Prostate gland (tissue), 2 donors: ENCODE data around the gene LARP6. TPM values are rescaled to one million over a fixed set of nuclear protein-coding genes. Genes with fewer than 3 reads are reported as not detected.

ENCODE experiments used
- DNase-seq: peaks from one replicate; pipeline ENCODE4 v3.0.0-alpha.2; 2019; ENCODE audit warnings: low spot score
- H3K27ac ChIP-seq, 2 donors: fragments of 200-600 bp; sonication (generic); 2 replicates each; pipeline ENCODE4 v1.5.1; 2017 to 2019
- H3K27me3 ChIP-seq: fragments of 200-600 bp; sonication (generic); replicated peaks from 2 replicates; pipeline ENCODE4 v1.5.1; 2019; ENCODE audit not compliant: insufficient read depth
- H3K36me3 ChIP-seq, 2 donors: fragments of 200-600 bp; sonication (generic); 1 replicate in 1 of 2; 2 replicates in 1 of 2; pipeline versions ENCODE4 v1.5.1 to v1.8.1; 2017 to 2019
- H3K4me1 ChIP-seq: fragments of 200-600 bp; sonication (generic); replicated peaks from 2 replicates; pipeline ENCODE4 v1.5.1; 2019
- H3K4me3 ChIP-seq, 2 donors: fragments of 200-600 bp; sonication (generic); 2 replicates each; pipeline ENCODE4 v1.5.1; 2017 to 2019
- H3K9me3 ChIP-seq: fragments of 200-600 bp; sonication (generic); 2 replicates; pipeline ENCODE4 v1.5.1; 2017
- POLR2A ChIP-seq: fragments of 450-650 bp; IDR thresholded peaks from one replicate; pipeline ENCODE4 v1.6.1; 2016; ENCODE audit warnings: antibody characterized with exemption, mild to moderate bottlenecking
- POLR2AphosphoS5 ChIP-seq: sonication (generic); formaldehyde crosslinking; IDR thresholded peaks from one replicate; pipeline ENCODE4 v1.6.1; 2017; ENCODE audit warnings: antibody characterized with exemption
- WGBS: methylation state at CpG from one replicate; pipeline ENCODE4 v1.1.5; 2018; 5-methylcytosine and 5-hydroxymethylcytosine counted together
- intact Hi-C: fragments of 100-400 bp; cut with DNase I; formaldehyde crosslinking; loops from one replicate; pipeline ENCODE4 v1.14.2; 2022
- total RNA-seq, 2 donors: library from RNA; depleted of rRNA; stranded (reverse); fragments of >200 nt; gene quantifications; one replicate each; pipeline ENCODE4 v1.1.0, GENCODE V29; 2016
- TF ChIP-seq, protein P1 (sequence below), 4 experiments: fragments of 200-600 bp in 2 of 4; fragments of 450-650 bp in 2 of 4; sonication (generic) in 2 of 4; IDR thresholded peaks; 1 replicate in 3 of 4; 2 replicates in 1 of 4; pipeline ENCODE4 v1.5.1; 2016 to 2019; ENCODE audit warnings: antibody characterized with exemption in 4 of 4, mild to moderate bottlenecking in 2 of 4, moderate library complexity in 2 of 4

The LARP6 gene
- total RNA-seq, 2 donors from 2014 or later: 24.6 to 43.3 TPM

DNA sequence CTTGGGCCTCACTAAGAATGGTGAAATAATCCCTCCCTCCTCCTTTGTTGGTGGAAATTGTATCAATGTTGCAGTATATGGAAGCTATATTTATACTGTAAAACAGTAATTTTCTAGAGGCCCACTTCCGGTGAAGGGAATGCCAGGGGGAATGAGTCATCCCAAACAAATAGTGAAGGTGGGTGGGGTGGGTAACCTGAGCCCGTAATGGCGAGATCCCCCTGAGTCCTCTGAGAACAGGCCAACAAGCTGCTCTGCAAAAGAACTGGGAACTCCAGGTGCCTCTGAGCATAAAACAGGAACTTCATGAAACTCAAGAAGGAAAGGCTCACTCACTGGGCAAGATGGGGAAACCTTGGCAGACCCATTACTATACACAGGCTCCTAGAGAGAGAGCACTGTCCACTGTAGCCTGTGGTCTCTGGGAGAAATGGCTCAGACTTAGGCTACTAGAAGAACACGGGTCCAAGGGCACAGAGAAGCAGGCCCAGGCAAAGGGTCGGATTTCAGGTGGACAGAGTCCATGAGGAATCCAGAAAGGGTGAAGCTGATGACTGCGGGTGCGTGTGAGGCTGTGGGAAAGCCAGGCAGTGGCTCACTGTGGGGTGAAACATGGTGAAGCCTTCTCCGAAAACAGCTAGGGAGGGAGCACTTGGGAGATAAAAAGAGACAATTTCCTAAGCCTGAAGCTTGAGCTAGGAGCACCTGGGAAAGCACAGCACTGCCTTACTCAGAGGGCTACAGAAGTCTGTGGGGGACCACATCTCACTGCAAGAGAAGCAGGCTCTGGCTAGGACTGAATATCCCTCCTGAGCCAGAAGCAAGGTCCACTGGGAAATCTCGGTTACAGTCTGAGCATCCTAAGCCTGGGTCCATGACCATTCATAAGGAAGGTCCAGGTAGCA lies 19.8 kb downstream of the LARP6 start:
- TF ChIP-seq, protein P1, sequence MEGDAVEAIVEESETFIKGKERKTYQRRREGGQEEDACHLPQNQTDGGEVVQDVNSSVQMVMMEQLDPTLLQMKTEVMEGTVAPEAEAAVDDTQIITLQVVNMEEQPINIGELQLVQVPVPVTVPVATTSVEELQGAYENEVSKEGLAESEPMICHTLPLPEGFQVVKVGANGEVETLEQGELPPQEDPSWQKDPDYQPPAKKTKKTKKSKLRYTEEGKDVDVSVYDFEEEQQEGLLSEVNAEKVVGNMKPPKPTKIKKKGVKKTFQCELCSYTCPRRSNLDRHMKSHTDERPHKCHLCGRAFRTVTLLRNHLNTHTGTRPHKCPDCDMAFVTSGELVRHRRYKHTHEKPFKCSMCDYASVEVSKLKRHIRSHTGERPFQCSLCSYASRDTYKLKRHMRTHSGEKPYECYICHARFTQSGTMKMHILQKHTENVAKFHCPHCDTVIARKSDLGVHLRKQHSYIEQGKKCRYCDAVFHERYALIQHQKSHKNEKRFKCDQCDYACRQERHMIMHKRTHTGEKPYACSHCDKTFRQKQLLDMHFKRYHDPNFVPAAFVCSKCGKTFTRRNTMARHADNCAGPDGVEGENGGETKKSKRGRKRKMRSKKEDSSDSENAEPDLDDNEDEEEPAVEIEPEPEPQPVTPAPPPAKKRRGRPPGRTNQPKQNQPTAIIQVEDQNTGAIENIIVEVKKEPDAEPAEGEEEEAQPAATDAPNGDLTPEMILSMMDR (IDR thresholded peaks at IDR 0.05): no peak
- TF ChIP-seq POLR2AphosphoS5 (peak; percentile 16), POLR2A (no peak)
- Histone ChIP-seq H3K9me3 (no peaks in the 10 kb centered on the region), H3K36me3 (peaks cover 0 to 3% of the 10 kb centered on the region in 2 donors), H3K4me1 (no peaks in the 10 kb centered on the region), H3K27me3 (no peaks in the 10 kb centered on the region), H3K4me3 (no peak overlapping the region), H3K27ac (peak overlapping the region; percentile 25 to 58)
- 44% methylated on average over 9 of the region's 9 CpGs for WGBS
- DNase-seq: no peak
- intact Hi-C loops: no loop called here

- no peaks in the 10 kb centered on the region for H3K9me3 ChIP-seq
- 86% methylated on average over 3 of the region's 3 CpGs for WGBS
- DNase-seq: no peak
- H3K4me3 ChIP-seq: no peak overlapping the region
- H3K27me3 ChIP-seq: no peaks in the 10 kb centered on the region
- peak overlapping the region in 1 of 2 donors; percentile 25 for H3K27ac ChIP-seq
- H3K4me1 ChIP-seq: no peaks in the 10 kb centered on the region
- H3K36me3 ChIP-seq: peaks cover 0 to 3% of the 10 kb centered on the region in 2 donors
- intact Hi-C loops: no loop called here
- TF ChIP-seq, protein P1 (IDR thresholded peaks at IDR 0.05): no peak
- TF ChIP-seq POLR2AphosphoS5 (no peak), POLR2A (no peak)
These were observed 20.5 kb downstream of the LARP6 start for GRCh38 chr15:70833422-70833821.

DNA sequence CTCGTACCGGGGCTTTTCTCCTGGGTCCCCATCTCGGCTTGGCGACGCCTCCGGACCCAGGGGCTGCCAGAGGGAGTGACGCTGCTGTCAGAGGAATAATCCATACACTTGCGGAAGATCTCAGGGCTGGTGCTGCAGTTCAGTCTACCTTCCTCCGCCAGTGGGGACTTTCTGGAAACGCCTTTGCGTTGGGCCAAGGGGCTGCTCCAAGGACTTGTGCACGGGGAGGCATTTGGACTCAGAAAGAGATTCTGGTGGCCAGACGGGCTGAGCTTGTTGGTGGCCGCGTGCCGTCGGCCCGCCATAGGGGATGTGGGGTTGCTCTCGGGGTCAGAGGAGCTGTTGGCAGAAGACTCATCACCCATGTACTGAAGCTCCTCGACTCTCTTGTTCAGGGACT lies 21.8 kb downstream of the LARP6 start:
- intact Hi-C loops: no loop called here
- Histone ChIP-seq H3K4me3 (no peak overlapping the region), H3K27ac (no peak overlapping the region), H3K36me3 (peaks cover 0 to 3% of the 10 kb centered on the region in 2 donors), H3K27me3 (no peaks in the 10 kb centered on the region), H3K4me1 (no peaks in the 10 kb centered on the region), H3K9me3 (no peaks in the 10 kb centered on the region)
- DNase-seq: no peak
- no peak for TF ChIP-seq POLR2AphosphoS5
- TF ChIP-seq, protein P1 (IDR thresholded peaks at IDR 0.05): no peak
- no peak for TF ChIP-seq POLR2A
- 97% methylated on average over 20 of the region's 20 CpGs for WGBS

- DNase-seq: no peak
- Histone ChIP-seq H3K9me3 (no peaks in the 10 kb centered on the region), H3K27ac (no peak overlapping the region), H3K4me1 (no peaks in the 10 kb centered on the region), H3K36me3 (peaks cover 0 to 3% of the 10 kb centered on the region in 2 donors), H3K27me3 (no peaks in the 10 kb centered on the region), H3K4me3 (no peak overlapping the region)
- TF ChIP-seq, protein P1 (IDR thresholded peaks at IDR 0.05): no peak
- TF ChIP-seq POLR2AphosphoS5: no peak
- TF ChIP-seq POLR2A: no peak
- WGBS: 80% methylated on average over 6 of the region's 6 CpGs
- intact Hi-C loops: no loop called here
These were observed 22.7 kb downstream of the LARP6 start for GRCh38 chr15:70831094-70831911.
